ENCODE data around the gene SBNO1. TPM values are rescaled to one million over a fixed set of nuclear protein-coding genes. Genes with fewer than 3 reads are reported as not detected.

The SBNO1 gene
- total and polyA plus RNA-seq, 12 donors: 3.8 to 30.9 (median 23.4) TPM

DNA sequence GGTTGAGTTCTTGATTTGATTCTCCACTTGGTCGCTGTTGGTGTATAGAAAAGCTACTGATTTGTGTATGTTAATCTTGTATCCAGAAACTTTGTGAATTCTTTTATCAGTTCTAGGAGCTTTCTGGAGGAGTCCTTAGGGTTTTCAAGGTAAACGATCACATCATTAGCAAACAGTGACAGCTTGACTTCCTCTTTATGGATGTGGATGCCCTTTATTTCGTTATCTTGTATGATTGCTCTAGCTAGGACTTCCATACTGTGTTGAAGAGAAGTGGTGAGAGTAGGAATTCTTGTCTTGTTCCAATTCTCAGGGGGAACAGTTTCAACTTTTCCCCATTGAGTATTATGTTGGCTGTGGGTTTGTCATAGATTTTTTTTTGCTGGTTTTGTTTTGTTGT, 119.0 kb downstream of the SBNO1 start:
- intact Hi-C loops (cut with DNase I): no loop called here
- Histone ChIP-seq H3K27ac (no peak overlapping the region), H3K4me3 (no peak overlapping the region)

DNA sequence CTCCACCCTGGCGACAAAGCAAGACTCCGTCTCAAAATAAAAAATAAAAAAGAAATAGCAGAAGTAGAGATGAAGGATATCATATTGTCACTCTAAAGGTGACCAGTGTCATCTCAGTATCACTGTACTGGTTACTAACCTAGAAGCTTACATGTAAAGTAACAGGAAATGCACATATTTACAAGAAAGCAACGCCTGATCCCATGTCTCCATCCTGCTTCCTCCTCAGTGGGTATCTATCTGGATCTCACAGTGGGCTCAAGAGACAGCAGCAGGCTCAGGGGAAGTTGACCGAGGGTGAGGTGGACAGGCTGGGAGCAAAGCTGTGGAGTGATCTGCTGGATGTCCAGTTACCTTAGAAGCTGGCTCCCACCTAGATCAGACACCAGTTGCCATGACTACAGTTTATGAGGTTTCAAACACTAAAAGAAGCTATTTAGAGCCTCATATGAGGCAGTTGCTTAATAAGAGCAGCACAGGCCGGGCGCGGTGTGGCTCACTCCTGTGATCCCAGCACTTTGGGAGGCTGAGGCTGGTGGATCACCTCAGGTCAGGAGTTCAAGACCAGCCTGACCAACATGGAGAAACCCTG, 120.9 kb downstream of the SBNO1 start:
- no peak for DNase-seq
- Histone ChIP-seq H3K4me3 (no peak overlapping the region), H3K27ac (no peak overlapping the region), H3K4me1 (replicated peaks in 1 of 2) (peaks cover 6 to 15% of the 10 kb centered on the region in 2 donors), H3K27me3 (no peaks in the 10 kb centered on the region), H3K36me3 (replicated peaks in 1 of 2) (no peaks in the 10 kb centered on the region), H3K9me3 (replicated peaks in 1 of 3) (no peaks in the 10 kb centered on the region)
- 72 to 78% (median 77%) methylated on average over 6 to 7 of the region's 7 CpGs for WGBS, 4 donors
- intact Hi-C loops (cut with DNase I): no loop called here
- TF ChIP-seq POLR2A (IDR thresholded peaks at IDR 0.05): no peak
- TF ChIP-seq, protein P1, sequence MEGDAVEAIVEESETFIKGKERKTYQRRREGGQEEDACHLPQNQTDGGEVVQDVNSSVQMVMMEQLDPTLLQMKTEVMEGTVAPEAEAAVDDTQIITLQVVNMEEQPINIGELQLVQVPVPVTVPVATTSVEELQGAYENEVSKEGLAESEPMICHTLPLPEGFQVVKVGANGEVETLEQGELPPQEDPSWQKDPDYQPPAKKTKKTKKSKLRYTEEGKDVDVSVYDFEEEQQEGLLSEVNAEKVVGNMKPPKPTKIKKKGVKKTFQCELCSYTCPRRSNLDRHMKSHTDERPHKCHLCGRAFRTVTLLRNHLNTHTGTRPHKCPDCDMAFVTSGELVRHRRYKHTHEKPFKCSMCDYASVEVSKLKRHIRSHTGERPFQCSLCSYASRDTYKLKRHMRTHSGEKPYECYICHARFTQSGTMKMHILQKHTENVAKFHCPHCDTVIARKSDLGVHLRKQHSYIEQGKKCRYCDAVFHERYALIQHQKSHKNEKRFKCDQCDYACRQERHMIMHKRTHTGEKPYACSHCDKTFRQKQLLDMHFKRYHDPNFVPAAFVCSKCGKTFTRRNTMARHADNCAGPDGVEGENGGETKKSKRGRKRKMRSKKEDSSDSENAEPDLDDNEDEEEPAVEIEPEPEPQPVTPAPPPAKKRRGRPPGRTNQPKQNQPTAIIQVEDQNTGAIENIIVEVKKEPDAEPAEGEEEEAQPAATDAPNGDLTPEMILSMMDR (IDR thresholded peaks at IDR 0.05): no peak

More for the DNA sequence above, 119.0 kb downstream of the SBNO1 start:
- no peak for DNase-seq
- Histone ChIP-seq H3K9me3 (replicated peaks in 1 of 3) (no peaks in the 10 kb centered on the region), H3K36me3 (replicated peaks in 1 of 2) (no peaks in the 10 kb centered on the region), H3K4me1 (replicated peaks in 1 of 2) (peaks cover 8 to 16% of the 10 kb centered on the region in 2 donors), H3K27me3 (no peaks in the 10 kb centered on the region)
- TF ChIP-seq POLR2A (IDR thresholded peaks at IDR 0.05): no peak
- TF ChIP-seq, protein P1 (IDR thresholded peaks at IDR 0.05): no peak
- WGBS, 4 donors: 69 to 78% (median 74%) methylated on average over 3 of the region's 3 CpGs

DNA sequence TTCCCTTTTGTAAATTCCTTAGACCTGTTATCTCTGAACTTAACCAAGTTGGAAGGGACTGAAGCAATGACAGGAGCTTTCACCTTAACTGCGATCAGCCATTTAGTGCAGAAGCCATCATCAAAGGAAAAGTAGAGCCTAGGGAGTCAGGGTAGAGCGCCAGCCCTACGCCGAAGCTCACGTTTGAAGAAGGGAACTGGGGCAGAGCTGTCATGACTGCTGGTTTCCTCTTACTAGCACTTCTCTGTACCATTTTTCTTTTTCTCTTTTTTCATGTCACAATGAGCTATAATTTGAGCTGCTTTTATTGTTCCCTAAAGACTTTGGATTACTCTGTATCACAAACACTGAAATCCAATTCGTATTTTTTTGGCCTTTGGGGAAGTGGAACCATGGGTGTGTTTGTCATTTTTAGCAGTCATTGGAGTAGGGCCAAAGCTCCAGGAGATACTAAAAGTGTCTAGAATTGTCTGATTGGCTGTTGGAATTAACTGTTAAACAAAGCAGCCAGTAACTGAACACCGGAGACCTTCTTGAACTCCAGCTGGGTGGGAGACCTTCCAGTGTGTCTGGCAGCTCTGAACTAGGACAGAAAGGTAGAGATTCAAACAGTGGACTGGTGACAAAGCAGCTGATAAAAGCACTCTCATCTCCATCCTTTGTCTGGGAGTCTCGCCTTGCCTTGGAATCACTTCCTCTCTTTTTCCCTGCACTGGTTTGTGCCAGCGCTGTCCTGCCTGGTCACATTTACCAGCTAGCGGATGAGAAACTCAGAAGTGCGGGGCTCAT, 122.3 kb downstream of the SBNO1 start:
- Histone ChIP-seq H3K27ac (peak overlapping the region in 2 of 5 donors; percentile 22 to 56), H3K4me1 (replicated peaks in 1 of 2) (peaks cover 6 to 15% of the 10 kb centered on the region in 2 donors), H3K36me3 (replicated peaks in 1 of 2) (no peaks in the 10 kb centered on the region), H3K9me3 (replicated peaks in 1 of 3) (no peaks in the 10 kb centered on the region), H3K27me3 (no peaks in the 10 kb centered on the region), H3K4me3 (no peak overlapping the region)
- TF ChIP-seq, protein P1 (IDR thresholded peaks at IDR 0.05): no peak
- WGBS, 4 donors: 42 to 48% (median 44%) methylated on average over 11 of the region's 11 CpGs
- intact Hi-C loops (cut with DNase I): no loop called here
- DNase-seq: no peak

Small RNA genes within 50 kb of the gene (small RNA-seq; reads per million reads assigned to genes)
- gene RF00019 (0 reads per million in 2 donors), gene RNA5SP375 (0.47 to 0.58 reads per million in 2 donors)

Other genes with a start within 250 kb of the SBNO1 start
- 10 to 100 TPM in 8 of 9 donors, 1 to 10 TPM in 1; 3.7 to 57.4 (median 25.6) TPM for gene PITPNM2, start 213.8 kb downstream of the SBNO1 start, total RNA-seq
- 10 to 100 TPM; 13.2 to 33.9 (median 18.3) TPM for gene PITPNM2, start 213.8 kb downstream of the SBNO1 start, polyA plus RNA-seq
- gene MPHOSPH9, start 131.7 kb downstream of the SBNO1 start, total RNA-seq: 10 to 100 TPM; 20.4 to 61.7 (median 29.4) TPM
- gene MPHOSPH9, start 131.7 kb downstream of the SBNO1 start, polyA plus RNA-seq: 10 to 100 TPM; 11.7 to 16.5 (median 16.2) TPM
- gene MTRFR, start 131.4 kb downstream of the SBNO1 start, total RNA-seq: 10 to 100 TPM; 12.2 to 18.6 (median 13.7) TPM
- 10 to 100 TPM; 15.8 to 23.3 (median 20.1) TPM for gene MTRFR, start 131.4 kb downstream of the SBNO1 start, polyA plus RNA-seq
- 100 to 1,000 TPM in 3 of 9 donors, 10 to 100 TPM in 6; 45.9 to 130 (median 83.9) TPM for gene CDK2AP1, start 93.0 kb downstream of the SBNO1 start, total RNA-seq
- gene CDK2AP1, start 93.0 kb downstream of the SBNO1 start, polyA plus RNA-seq: 100 to 1,000 TPM; 139 to 202 (median 196) TPM
- 10 to 100 TPM; 17.2 to 29.4 (median 25.1) TPM for gene KMT5A, start 19.3 kb upstream of the SBNO1 start, total RNA-seq
- gene KMT5A, start 19.3 kb upstream of the SBNO1 start, polyA plus RNA-seq: 10 to 100 TPM; 18.0 to 37.3 (median 23.6) TPM
- 1 to 10 TPM; 1.1 to 6.6 (median 4.4) TPM for gene RILPL2, start 71.8 kb upstream of the SBNO1 start, total RNA-seq
- gene RILPL2, start 71.8 kb upstream of the SBNO1 start, polyA plus RNA-seq: 1 to 10 TPM; 2.5 to 4.4 (median 3.8) TPM
- 10 to 100 TPM; 12.5 to 37.4 (median 18.0) TPM for gene SNRNP35, start 93.3 kb upstream of the SBNO1 start, total RNA-seq
- 100 to 1,000 TPM in 2 of 3 donors, 10 to 100 TPM in 1; 39.7 to 157 (median 104) TPM for gene SNRNP35, start 93.3 kb upstream of the SBNO1 start, polyA plus RNA-seq
- gene RILPL1, start 168.9 kb upstream of the SBNO1 start, total RNA-seq: 10 to 100 TPM; 12.9 to 25.2 (median 20.1) TPM
- gene RILPL1, start 168.9 kb upstream of the SBNO1 start, polyA plus RNA-seq: 10 to 100 TPM; 14.5 to 42.9 (median 38.3) TPM
- gene TMED2, start 219.7 kb upstream of the SBNO1 start, total RNA-seq: 100 to 1,000 TPM; 122 to 361 (median 189) TPM
- gene TMED2, start 219.7 kb upstream of the SBNO1 start, polyA plus RNA-seq: 100 to 1,000 TPM in 1 of 3 donors, 10 to 100 TPM in 2; 25.1 to 337 (median 26.1) TPM
- 10 to 100 TPM in 8 of 9 donors, 1 to 10 TPM in 1; 9.8 to 34.7 (median 16.9) TPM for gene DDX55, start 237.3 kb upstream of the SBNO1 start, total RNA-seq
- gene DDX55, start 237.3 kb upstream of the SBNO1 start, polyA plus RNA-seq: 10 to 100 TPM; 18.3 to 25.2 (median 18.3) TPM